Upper lobe of left lung (tissue), 6 donors: Measurements from ENCODE around the gene SLC39A13. TPM values are rescaled to one million over a fixed set of nuclear protein-coding genes. Genes with fewer than 3 reads are reported as not detected.
A peak's percentile ranks its signal among the peaks of the same experiment; 100 is the strongest.

ENCODE experiments used
- ATAC-seq, 2 donors: fragments of 200-7000 bp; cut with Tn5 transposase; one replicate each; pipeline ENCODE4 v1.9.1; 2022; ENCODE audit warnings: mild to moderate bottlenecking in 2 of 2, moderate library complexity in 2 of 2; ENCODE audit not compliant: low FRiP score in 2 of 2
- DNase-seq, 2 donors: peaks; one replicate each; pipeline ENCODE4 v3.0.0-alpha.2; 2019 to 2020
- H3K27ac ChIP-seq, 4 donors: fragments of 200-600 bp; sonication (generic); one replicate each; pipeline ENCODE4 v1.5.1; 2016 to 2019
- H3K27me3 ChIP-seq, 4 donors: fragments of 200-600 bp; sonication (generic); one replicate each; pipeline ENCODE4 v1.5.1; 2017 to 2019
- H3K36me3 ChIP-seq, 4 donors: fragments of 200-600 bp; sonication (generic); one replicate each; pipeline ENCODE4 v1.5.1; 2016 to 2019
- H3K4me1 ChIP-seq, 4 donors: fragments of 200-600 bp; sonication (generic); one replicate each; pipeline ENCODE4 v1.5.1; 2018 to 2019
- H3K4me3 ChIP-seq, 4 donors: fragments of 200-600 bp; sonication (generic); one replicate each; pipeline ENCODE4 v1.5.1; 2017 to 2019; ENCODE audit warnings: mild to moderate bottlenecking in 2 of 4, moderate library complexity in 1 of 4
- H3K9me3 ChIP-seq, 4 donors: fragments of 200-600 bp; sonication (generic); one replicate each; pipeline ENCODE4 v1.5.1; 2018 to 2019
- EP300 ChIP-seq, 4 donors: sonication (generic); formaldehyde crosslinking; IDR thresholded peaks; one replicate each; pipeline ENCODE4 v1.5.1; 2017; ENCODE audit warnings: antibody characterized with exemption in 4 of 4, control low read depth in 2 of 4
- POLR2A ChIP-seq, 4 donors: fragments of 450-650 bp; IDR thresholded peaks; one replicate each; pipeline ENCODE4 v1.5.1; 2016 to 2017; ENCODE audit warnings: antibody characterized with exemption in 4 of 4, mild to moderate bottlenecking in 2 of 4
- POLR2AphosphoS5 ChIP-seq, 2 donors: sonication (generic); formaldehyde crosslinking; IDR thresholded peaks; one replicate each; pipeline ENCODE4 v1.5.1; 2017; ENCODE audit warnings: antibody characterized with exemption in 2 of 2
- WGBS, 2 donors: methylation state at CpG; one replicate each; pipeline ENCODE4 v1.1.5; 2017 to 2018; 5-methylcytosine and 5-hydroxymethylcytosine counted together
- total RNA-seq, 6 donors: library from RNA; depleted of rRNA in 4 of 6; stranded (reverse); fragments of >200 nt in 4 of 6; gene quantifications; one replicate each; pipeline versions ENCODE4 v1.1.0 to v1.2.1, GENCODE V29; 2016 to 2021
- TF ChIP-seq, protein P1 (sequence below), 6 experiments: fragments of 450-650 bp in 4 of 6; fragments of 200-600 bp in 2 of 6; sonication (generic) in 2 of 6; IDR thresholded peaks; one replicate each; pipeline ENCODE4 v1.5.1; 2016 to 2019; ENCODE audit warnings: antibody characterized with exemption in 6 of 6
- donor health status: DM: no; HTN: no; CAD: no; lungs with moderate emphysema.
- donor health status: DM: no; HTN: yes; CAD: no; lungs with severe emphysema.

Gene SLC39A13
- total RNA-seq, 6 donors from 2014 or later, result 47.9 to 98.8 (median 62.8) TPM

GRCh38 chr11:47373876-47374719 is 34.3 kb upstream of the SLC39A13 start:
- DNase-seq (peak; percentile 86 to 95), ATAC-seq (peak; percentile 76 to 83)
- Histone ChIP-seq H3K27ac (peak overlapping the region; percentile 34 to 97 (median 66)), H3K9me3 (no peaks in the 10 kb centered on the region), H3K4me3 (peak overlapping the region in 3 of 4 donors; percentile 6 to 48 (median 40)), H3K4me1 (peaks cover 5 to 11% (median 7%) of the 10 kb centered on the region in 4 donors), H3K36me3 (no peaks in the 10 kb centered on the region), H3K27me3 (no peaks in the 10 kb centered on the region)
- TF ChIP-seq POLR2AphosphoS5 (IDR thresholded peaks at IDR 0.05), result no peak
- TF ChIP-seq, protein P1, sequence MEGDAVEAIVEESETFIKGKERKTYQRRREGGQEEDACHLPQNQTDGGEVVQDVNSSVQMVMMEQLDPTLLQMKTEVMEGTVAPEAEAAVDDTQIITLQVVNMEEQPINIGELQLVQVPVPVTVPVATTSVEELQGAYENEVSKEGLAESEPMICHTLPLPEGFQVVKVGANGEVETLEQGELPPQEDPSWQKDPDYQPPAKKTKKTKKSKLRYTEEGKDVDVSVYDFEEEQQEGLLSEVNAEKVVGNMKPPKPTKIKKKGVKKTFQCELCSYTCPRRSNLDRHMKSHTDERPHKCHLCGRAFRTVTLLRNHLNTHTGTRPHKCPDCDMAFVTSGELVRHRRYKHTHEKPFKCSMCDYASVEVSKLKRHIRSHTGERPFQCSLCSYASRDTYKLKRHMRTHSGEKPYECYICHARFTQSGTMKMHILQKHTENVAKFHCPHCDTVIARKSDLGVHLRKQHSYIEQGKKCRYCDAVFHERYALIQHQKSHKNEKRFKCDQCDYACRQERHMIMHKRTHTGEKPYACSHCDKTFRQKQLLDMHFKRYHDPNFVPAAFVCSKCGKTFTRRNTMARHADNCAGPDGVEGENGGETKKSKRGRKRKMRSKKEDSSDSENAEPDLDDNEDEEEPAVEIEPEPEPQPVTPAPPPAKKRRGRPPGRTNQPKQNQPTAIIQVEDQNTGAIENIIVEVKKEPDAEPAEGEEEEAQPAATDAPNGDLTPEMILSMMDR (IDR thresholded peaks at IDR 0.05), result peak; percentile 89 to 96 (median 91)
- 27 to 39% methylated on average over 14 to 19 of the region's 19 CpGs for WGBS, 2 donors

- Histone ChIP-seq H3K4me3 (peak overlapping the region in 3 of 4 donors; percentile 40 to 48 (median 45)), H3K36me3 (no peaks in the 10 kb centered on the region), H3K9me3 (no peaks in the 10 kb centered on the region), H3K27ac (peak overlapping the region; percentile 34 to 97 (median 66)), H3K27me3 (no peaks in the 10 kb centered on the region), H3K4me1 (peaks cover 5 to 11% (median 7%) of the 10 kb centered on the region in 4 donors)
- DNase-seq (no peak), ATAC-seq (no peak)
- TF ChIP-seq POLR2AphosphoS5 (IDR thresholded peaks at IDR 0.05), result no peak
- no peak for TF ChIP-seq EP300 (IDR thresholded peaks at IDR 0.05)
- no peak for TF ChIP-seq POLR2A (IDR thresholded peaks at IDR 0.05)
- TF ChIP-seq, protein P1 (IDR thresholded peaks at IDR 0.05), result no peak
- WGBS, 2 donors, result 70 to 84% methylated on average over 3 to 5 of the region's 5 CpGs
These were observed 33.7 kb upstream of the SLC39A13 start for GRCh38 chr11:47374720-47375019.

- no peak for TF ChIP-seq POLR2AphosphoS5 (IDR thresholded peaks at IDR 0.05)
- TF ChIP-seq POLR2A (IDR thresholded peaks at IDR 0.05), result no peak
- TF ChIP-seq, protein P1 (IDR thresholded peaks at IDR 0.05), result no peak
- TF ChIP-seq EP300 (IDR thresholded peaks at IDR 0.05), result no peak
- ATAC-seq (no peak), DNase-seq (no peak)
- peak overlapping the region in 3 of 4 donors; percentile 40 to 48 (median 45) for H3K4me3 ChIP-seq
- H3K27ac ChIP-seq, result peak overlapping the region in 3 of 4 donors; percentile 34 to 97 (median 93)
- H3K4me1 ChIP-seq, result peaks cover 5 to 11% (median 7%) of the 10 kb centered on the region in 4 donors
- 75 to 84% methylated on average over 8 of the region's 8 CpGs for WGBS, 2 donors
- no peaks in the 10 kb centered on the region for H3K9me3 ChIP-seq
- no peaks in the 10 kb centered on the region for H3K27me3 ChIP-seq
- H3K36me3 ChIP-seq, result no peaks in the 10 kb centered on the region
These were observed 33.4 kb upstream of the SLC39A13 start for GRCh38 chr11:47375020-47375419.

- Histone ChIP-seq H3K9me3 (no peaks in the 10 kb centered on the region), H3K27me3 (no peaks in the 10 kb centered on the region), H3K27ac (peak overlapping the region; percentile 83 to 97 (median 89)), H3K4me3 (peak overlapping the region in 3 of 4 donors; percentile 40 to 48 (median 45)), H3K36me3 (no peaks in the 10 kb centered on the region), H3K4me1 (peaks cover 5 to 11% (median 7%) of the 10 kb centered on the region in 4 donors)
- TF ChIP-seq POLR2AphosphoS5 (IDR thresholded peaks at IDR 0.05) (no peak), POLR2A (IDR thresholded peaks at IDR 0.05) (no peak), EP300 (IDR thresholded peaks at IDR 0.05) (no peak)
- TF ChIP-seq, protein P1 (IDR thresholded peaks at IDR 0.05), result no peak
- ATAC-seq, result no peak
- 85 to 94% methylated on average over 6 to 11 of the region's 13 CpGs for WGBS, 2 donors
- DNase-seq, result no peak
These were observed 32.8 kb upstream of the SLC39A13 start for GRCh38 chr11:47375546-47376085.
